Measurements from ENCODE around the gene ADAT3. TPM values are rescaled to one million over a fixed set of nuclear protein-coding genes. Genes with fewer than 3 reads are reported as not detected.
A peak's percentile ranks its signal among the peaks of the same experiment; 100 is the strongest.

Gene ADAT3
- total RNA-seq = 1 to 10 TPM; 2.1 to 3.6 (median 3.1) TPM

- no peaks in the 10 kb centered on the region for H3K27me3 ChIP-seq
- ATAC-seq (peak; percentile 98 to 99), DNase-seq (peak; percentile 99)
- no peaks in the 10 kb centered on the region for H3K9me3 ChIP-seq
- intact Hi-C loops (cut with DNase I; ENCODE audit: low total_unique reads) (loop anchor here (1.0 kb wide), 1 partner anchor 41 kb away; no protein-coding TSS in a partner anchor), in situ Hi-C loops (cut with MboI; ENCODE audit: low sequenced_read_pairs in 4 of 4) (no loop called here)
- peak within 1 kb of the TSS; percentile 85 to 91 (median 88) for H3K27ac ChIP-seq
- H3K36me3 ChIP-seq = no peaks in the 10 kb centered on the region
- peak within 1 kb of the TSS; percentile 65 to 90 (median 72) for H3K4me3 ChIP-seq
- TF ChIP-seq POLR2A (IDR thresholded peaks at IDR 0.05) (peak; percentile 85 to 88), CTCF (IDR thresholded peaks at IDR 0.05 in 4 of 5, conservative IDR thresholded peaks at IDR 0.05 in 1 of 5) (peak in 1 of 5 experiments; percentile 17)
- peaks cover 4 to 15% of the 10 kb centered on the region in 2 donors for H3K4me1 ChIP-seq
Measured at GRCh38 chr19:1905110-1905862, at the start of gene ADAT3, which contains the start of gene SCAMP4. Gene ADAT3 (plus strand): TSS chr19:1905399. CDS start chr19:1912048, 6,649 bp downstream. Gene SCAMP4 (plus strand): TSS chr19:1905399. CDS start chr19:1915020, 9,621 bp downstream.

- peaks cover 16 to 26% of the 10 kb centered on the region in 2 donors for H3K4me1 ChIP-seq
Measured at GRCh38 chr19:1855828-1856255, 49.4 kb upstream of the ADAT3 start.

GRCh38 chr19:1856345-1856697 lies 48.9 kb upstream of the ADAT3 start:
- no peak for TF ChIP-seq CTCF (IDR thresholded peaks at IDR 0.05 in 4 of 5, conservative IDR thresholded peaks at IDR 0.05 in 1 of 5)
- TF ChIP-seq POLR2A (IDR thresholded peaks at IDR 0.05) = no peak
- H3K4me1 ChIP-seq = peaks cover 16 to 26% of the 10 kb centered on the region in 2 donors
- no peaks in the 10 kb centered on the region for H3K36me3 ChIP-seq
- ATAC-seq (no peak), DNase-seq (no peak)
- in situ Hi-C loops (cut with MboI; ENCODE audit: low sequenced_read_pairs in 4 of 4) = no loop called here
- no peaks in the 10 kb centered on the region for H3K9me3 ChIP-seq
- H3K4me3 ChIP-seq = peak overlapping the region; percentile 35 to 50 (median 46)
- intact Hi-C loops (cut with DNase I; ENCODE audit: low total_unique reads) = no loop called here
- peak overlapping the region; percentile 68 to 82 (median 76) for H3K27ac ChIP-seq
- peaks cover 2 to 14% (median 3%) of the 10 kb centered on the region in 3 donors for H3K27me3 ChIP-seq

More at GRCh38 chr19:1855828-1856255, 49.4 kb upstream of the ADAT3 start:
- in situ Hi-C loops (cut with MboI; ENCODE audit: low sequenced_read_pairs in 4 of 4) (no loop called here), intact Hi-C loops (cut with DNase I; ENCODE audit: low total_unique reads) (no loop called here)
- TF ChIP-seq POLR2A (IDR thresholded peaks at IDR 0.05) (no peak), CTCF (IDR thresholded peaks at IDR 0.05 in 4 of 5, conservative IDR thresholded peaks at IDR 0.05 in 1 of 5) (no peak)
- Histone ChIP-seq H3K27ac (peak overlapping the region; percentile 68 to 82 (median 76)), H3K36me3 (no peaks in the 10 kb centered on the region), H3K27me3 (peaks cover 2 to 14% (median 3%) of the 10 kb centered on the region in 3 donors), H3K9me3 (no peaks in the 10 kb centered on the region), H3K4me3 (peak overlapping the region; percentile 35 to 50 (median 41))
- DNase-seq = no peak
- no peak for ATAC-seq

- no peaks in the 10 kb centered on the region for H3K36me3 ChIP-seq
- DNase-seq (peak; percentile 53 to 56), ATAC-seq (peak; percentile 34 to 35)
- H3K4me3 ChIP-seq = peak overlapping the region; percentile 35 to 50 (median 46)
- in situ Hi-C loops (cut with MboI; ENCODE audit: low sequenced_read_pairs in 4 of 4) (no loop called here), intact Hi-C loops (cut with DNase I; ENCODE audit: low total_unique reads) (no loop called here)
- peak overlapping the region; percentile 68 to 82 (median 76) for H3K27ac ChIP-seq
- H3K9me3 ChIP-seq = no peaks in the 10 kb centered on the region
- H3K4me1 ChIP-seq = peaks cover 16 to 28% of the 10 kb centered on the region in 2 donors
- TF ChIP-seq POLR2A (IDR thresholded peaks at IDR 0.05) (no peak), CTCF (IDR thresholded peaks at IDR 0.05 in 4 of 5, conservative IDR thresholded peaks at IDR 0.05 in 1 of 5) (no peak)
- peaks cover 3 to 14% (median 6%) of the 10 kb centered on the region in 3 donors for H3K27me3 ChIP-seq
Measured at GRCh38 chr19:1856698-1857603, 48.2 kb upstream of the ADAT3 start.
